CD8-positive, alpha-beta memory T cell (primary cell): ENCODE results near the gene KMT2D. TPM values are rescaled to one million over a fixed set of nuclear protein-coding genes. Genes with fewer than 3 reads are reported as not detected.
A peak's percentile ranks its signal among the peaks of the same experiment; 100 is the strongest.

ENCODE experiments used
- CTCF ChIA-PET: fragments of 350-600 bp; sonication (Branson Sonifier 250); formaldehyde crosslinking; loops from one replicate; lab custom pipeline; 2021; ENCODE audit warnings: antibody characterized with exemption; lab: Charles Lee
- POLR2A ChIA-PET: fragments of 350-600 bp; sonication (Branson Sonifier 250); formaldehyde crosslinking; loops from one replicate; lab custom pipeline; 2021; ENCODE audit warnings: antibody characterized with exemption; lab: Charles Lee
- DNase-seq, 5 donors: peaks; one replicate each; pipeline versions ENCODE4 v3.0.0 to v3.0.0-alpha.2; 2020 to 2022; ENCODE audit warnings: mixed read lengths in 1 of 5
- H3K27ac ChIP-seq: one replicate; pipeline ENCODE4 v1.7.0; 2013; ENCODE audit warnings: low read depth, mild to moderate bottlenecking, low read length, moderate library complexity
- H3K27me3 ChIP-seq: 2 replicates; pipeline ENCODE4 v1.7.0; 2013; ENCODE audit warnings: low read length, mild to moderate bottlenecking; ENCODE audit not compliant: insufficient read depth, poor library complexity, severe bottlenecking
- H3K36me3 ChIP-seq: 2 replicates; pipeline ENCODE4 v1.7.0; 2013; ENCODE audit warnings: mild to moderate bottlenecking, low read length, moderate library complexity; ENCODE audit not compliant: insufficient read depth
- H3K4me1 ChIP-seq: 2 replicates; pipeline ENCODE4 v1.7.0; 2013; ENCODE audit warnings: mild to moderate bottlenecking, low read length, moderate library complexity; ENCODE audit not compliant: insufficient read depth
- H3K4me3 ChIP-seq: 2 replicates; pipeline ENCODE4 v1.7.0; 2013; ENCODE audit warnings: mild to moderate bottlenecking, low read length
- H3K9me3 ChIP-seq: 2 replicates; pipeline ENCODE4 v1.7.0; 2013; ENCODE audit warnings: mild to moderate bottlenecking, low read length
- H3K27ac Mint-ChIP-seq, 8 donors: one replicate each; pipeline ENCODE4 v1.8.0; 2020 to 2021; ENCODE audit warnings: mixed read lengths in 8 of 8, mild to moderate bottlenecking in 6 of 8, inconsistent platforms in 3 of 8, moderate library complexity in 3 of 8
- H3K27me3 Mint-ChIP-seq, 2 donors: one replicate each; pipeline ENCODE4 v1.8.0; 2020 to 2021; ENCODE audit warnings: mixed read lengths in 2 of 2, mild to moderate bottlenecking in 1 of 2, moderate library complexity in 1 of 2
- H3K36me3 Mint-ChIP-seq, 3 donors: one replicate each; pipeline ENCODE4 v1.8.0; 2020 to 2021; ENCODE audit warnings: mixed read lengths in 3 of 3, inconsistent platforms in 1 of 3, mild to moderate bottlenecking in 1 of 3
- H3K4me1 Mint-ChIP-seq, 3 donors: one replicate each; pipeline ENCODE4 v1.8.0; 2020 to 2021; ENCODE audit warnings: mixed read lengths in 3 of 3, inconsistent platforms in 1 of 3, mild to moderate bottlenecking in 1 of 3
- H3K4me3 Mint-ChIP-seq, 7 donors: one replicate each; pipeline ENCODE4 v1.8.0; 2020 to 2021; ENCODE audit warnings: mixed read lengths in 7 of 7, mild to moderate bottlenecking in 6 of 7, moderate library complexity in 4 of 7, inconsistent platforms in 2 of 7
- H3K9me3 Mint-ChIP-seq, 5 donors: one replicate each; pipeline ENCODE4 v1.8.0; 2020 to 2022; ENCODE audit warnings: mixed read lengths in 5 of 5, mild to moderate bottlenecking in 3 of 5, moderate library complexity in 2 of 5, inconsistent platforms in 1 of 5
- polyA plus RNA-seq: library from polyadenylated mRNA; unstranded; fragments of 300-500 nt; fragmentation: Illumina TruSeq; gene quantifications from one replicate; pipeline ENCODE4 v1.2.3, GENCODE V29; 2021
- total RNA-seq, 2 experiments: library from RNA; stranded (reverse); gene quantifications; one replicate each; pipeline ENCODE4 v1.2.3, GENCODE V29; 2021

KMT2D gene
- total and polyA plus RNA-seq, 3 experiments from 2014 or later: 22.8 to 79.7 (median 79.4) TPM

DNA sequence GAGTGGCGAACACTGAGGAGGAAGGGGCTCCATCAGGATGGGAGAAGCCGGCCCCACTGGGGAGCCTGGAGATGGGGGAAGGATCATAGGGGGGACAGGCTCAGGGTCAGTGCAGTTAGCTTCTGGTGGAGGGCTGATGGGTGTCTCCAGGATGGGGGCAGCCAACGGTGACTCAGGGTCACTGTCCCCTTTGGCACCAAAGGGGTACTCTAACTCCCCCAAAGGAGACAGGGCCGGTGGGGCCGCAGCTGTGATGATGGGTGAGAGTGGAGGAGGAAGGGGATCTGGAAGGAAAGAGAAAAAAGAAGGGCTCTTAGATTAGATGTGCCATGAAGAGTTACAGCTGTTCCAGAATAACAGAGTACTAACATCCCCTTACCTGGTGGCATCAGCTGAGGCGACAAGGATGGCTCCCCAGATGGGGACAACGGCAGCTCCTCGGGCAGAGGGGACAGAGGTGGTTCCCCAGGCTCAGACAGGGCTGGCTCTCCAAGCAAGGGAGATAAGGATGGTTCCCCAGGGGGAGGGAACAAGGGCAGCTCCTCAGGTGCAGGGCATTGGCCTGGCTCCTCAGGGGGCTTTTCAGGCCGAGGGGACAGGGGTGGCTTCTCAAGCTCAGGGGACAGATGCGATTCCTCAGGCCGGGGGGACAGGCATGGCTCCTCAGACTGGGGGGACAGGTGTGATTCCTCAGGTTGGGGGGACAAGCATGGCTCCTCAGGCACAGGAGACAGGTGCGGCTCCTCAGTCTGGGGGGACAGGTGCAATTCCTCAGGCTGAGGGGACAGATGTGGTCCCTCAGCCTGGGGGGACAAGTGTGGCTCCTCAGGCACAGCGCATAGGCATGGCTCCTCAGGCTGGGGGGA is 9.9 kb downstream of the KMT2D start:
- no peaks in the 10 kb centered on the region for H3K9me3 ChIP-seq
- H3K4me1 ChIP-seq: peaks cover 11% of the 10 kb centered on the region
- Mint-ChIP-seq H3K4me1 (peaks cover 14 to 39% (median 21%) of the 10 kb centered on the region in 3 donors), H3K4me3 (no peak overlapping the region), H3K36me3 (peaks cover 9 to 98% (median 33%) of the 10 kb centered on the region in 3 donors), H3K9me3 (no peaks in the 10 kb centered on the region), H3K27me3 (no peaks in the 10 kb centered on the region), H3K27ac (peak overlapping the region in 3 of 8 donors; percentile 47 to 57 (median 55))
- ChIA-PET CTCF (interaction anchor here (0.6 to 2.5 kb wide), 3 partner anchors 13 to 58 kb away, joined by 3 to 9 read pairs (median 3); no protein-coding TSS in a partner anchor), POLR2A (no interaction called here)
- no peak overlapping the region for H3K27ac ChIP-seq
- peaks cover 84% of the 10 kb centered on the region for H3K36me3 ChIP-seq
- no peaks in the 10 kb centered on the region for H3K27me3 ChIP-seq
- DNase-seq: peak in 1 of 5 donors; percentile 43
- H3K4me3 ChIP-seq: no peak overlapping the region

DNA sequence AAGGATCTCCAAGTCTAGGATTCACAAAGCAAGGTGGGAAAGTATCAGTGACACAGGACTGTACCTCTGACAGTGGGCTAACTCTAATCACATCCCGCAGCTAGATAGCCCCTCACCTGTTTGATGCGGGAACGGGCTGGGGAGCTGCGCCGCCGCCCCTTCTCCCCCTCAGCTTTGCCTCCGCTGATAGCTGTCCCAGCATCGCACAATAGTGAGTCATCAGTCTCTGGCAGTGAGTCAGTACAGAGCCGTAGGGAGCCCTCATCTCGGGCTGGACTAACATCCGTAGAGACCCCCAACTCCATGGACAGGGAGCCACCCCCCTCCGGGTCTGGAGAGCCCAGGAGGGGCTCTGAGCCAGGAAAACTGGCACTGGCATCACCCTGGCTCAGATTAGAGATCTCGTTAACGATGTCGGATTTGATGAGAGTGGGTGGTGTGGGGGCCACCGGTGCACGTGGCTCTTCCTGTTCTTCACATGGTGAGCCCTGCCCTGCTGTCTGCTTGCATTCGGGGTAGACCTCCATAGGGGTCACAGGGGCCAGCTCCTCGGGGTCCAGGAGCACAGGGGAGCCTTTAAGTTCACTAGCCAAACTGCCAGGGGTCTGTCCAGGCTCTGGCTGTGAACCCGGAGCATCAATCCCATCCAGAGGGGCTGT is 10.9 kb downstream of the KMT2D start:
- H3K36me3 Mint-ChIP-seq: peaks cover 10 to 97% (median 33%) of the 10 kb centered on the region in 3 donors
- H3K4me3 Mint-ChIP-seq: no peak overlapping the region
- no peaks in the 10 kb centered on the region for H3K9me3 Mint-ChIP-seq
- CTCF ChIA-PET: interaction anchor here (0.6 to 2.5 kb wide), 2 partner anchors 14 to 38 kb away, joined by 3 to 9 read pairs; no protein-coding TSS in a partner anchor
- no peak overlapping the region for H3K27ac Mint-ChIP-seq
- POLR2A ChIA-PET: no interaction called here
- no peak for DNase-seq
- Histone ChIP-seq H3K9me3 (no peaks in the 10 kb centered on the region), H3K36me3 (peaks cover 88% of the 10 kb centered on the region), H3K4me1 (peaks cover under 1% of the 10 kb centered on the region), H3K27me3 (no peaks in the 10 kb centered on the region), H3K4me3 (no peak overlapping the region), H3K27ac (no peak overlapping the region)
- H3K27me3 Mint-ChIP-seq: no peaks in the 10 kb centered on the region
- peaks cover 4 to 29% (median 10%) of the 10 kb centered on the region in 3 donors for H3K4me1 Mint-ChIP-seq

GRCh38 chr12:49048953-49049352 is 11.6 kb downstream of the KMT2D start:
- DNase-seq: no peak
- Histone ChIP-seq H3K36me3 (peaks cover 89% of the 10 kb centered on the region), H3K27ac (no peak overlapping the region), H3K27me3 (no peaks in the 10 kb centered on the region), H3K9me3 (no peaks in the 10 kb centered on the region), H3K4me1 (no peaks in the 10 kb centered on the region), H3K4me3 (no peak overlapping the region)
- H3K4me1 Mint-ChIP-seq: peaks cover 8 to 29% (median 14%) of the 10 kb centered on the region in 3 donors
- peaks cover 11 to 97% (median 33%) of the 10 kb centered on the region in 3 donors for H3K36me3 Mint-ChIP-seq
- no peaks in the 10 kb centered on the region for H3K27me3 Mint-ChIP-seq
- POLR2A ChIA-PET: no interaction called here
- H3K27ac Mint-ChIP-seq: peak overlapping the region in 2 of 8 donors; percentile 48 to 79
- CTCF ChIA-PET: interaction anchor here (1.0 to 2.5 kb wide), 2 partner anchors 11 to 15 kb away, joined by 4 to 9 read pairs; no protein-coding TSS in a partner anchor
- no peak overlapping the region for H3K4me3 Mint-ChIP-seq
- no peaks in the 10 kb centered on the region for H3K9me3 Mint-ChIP-seq

GRCh38 chr12:49046129-49046895 is 14.3 kb downstream of the KMT2D start:
- Histone ChIP-seq H3K27me3 (no peaks in the 10 kb centered on the region), H3K27ac (no peak overlapping the region), H3K4me3 (no peak overlapping the region), H3K9me3 (no peaks in the 10 kb centered on the region), H3K36me3 (peaks cover 90% of the 10 kb centered on the region), H3K4me1 (no peaks in the 10 kb centered on the region)
- no peak overlapping the region for H3K4me3 Mint-ChIP-seq
- no peaks in the 10 kb centered on the region for H3K9me3 Mint-ChIP-seq
- ChIA-PET CTCF (interaction anchor here (1.1 kb wide), 1 partner anchor 58 kb away, joined by 4 read pairs; no protein-coding TSS in a partner anchor), POLR2A (no interaction called here)
- H3K27ac Mint-ChIP-seq: peak overlapping the region in 5 of 8 donors; percentile 3 to 90 (median 40)
- peaks cover 8 to 16% (median 12%) of the 10 kb centered on the region in 3 donors for H3K4me1 Mint-ChIP-seq
- H3K36me3 Mint-ChIP-seq: peaks cover 15 to 97% (median 25%) of the 10 kb centered on the region in 3 donors
- DNase-seq: no peak
- H3K27me3 Mint-ChIP-seq: no peaks in the 10 kb centered on the region

- Histone ChIP-seq H3K36me3 (peaks cover 76% of the 10 kb centered on the region), H3K4me3 (no peak overlapping the region), H3K4me1 (no peaks in the 10 kb centered on the region), H3K27me3 (no peaks in the 10 kb centered on the region), H3K27ac (peak overlapping the region; percentile 32), H3K9me3 (no peaks in the 10 kb centered on the region)
- CTCF ChIA-PET: interaction anchor here (0.7 to 3.0 kb wide), 11 partner anchors 12 to 119 kb away, joined by 3 to 18 read pairs (median 3); partner anchors contain the start of genes ARF3, DDN and FKBP11
- DNase-seq: no peak
- H3K36me3 Mint-ChIP-seq: peaks cover 15 to 96% (median 23%) of the 10 kb centered on the region in 3 donors
- peak overlapping the region in 1 of 7 donors; percentile 27 for H3K4me3 Mint-ChIP-seq
- POLR2A ChIA-PET: no interaction called here
- H3K4me1 Mint-ChIP-seq: peaks cover 8 to 16% (median 12%) of the 10 kb centered on the region in 3 donors
- H3K27me3 Mint-ChIP-seq: no peaks in the 10 kb centered on the region
- H3K27ac Mint-ChIP-seq: peak overlapping the region; percentile 82 to 97 (median 88)
- no peaks in the 10 kb centered on the region for H3K9me3 Mint-ChIP-seq
Measured at GRCh38 chr12:49044660-49045059, 15.9 kb downstream of the KMT2D start.

- Mint-ChIP-seq H3K36me3 (peaks cover 15 to 96% (median 21%) of the 10 kb centered on the region in 3 donors), H3K9me3 (no peaks in the 10 kb centered on the region), H3K4me3 (peak overlapping the region in 2 of 7 donors; percentile 18 to 57), H3K27ac (peak overlapping the region; percentile 62 to 97 (median 94)), H3K27me3 (no peaks in the 10 kb centered on the region), H3K4me1 (peaks cover 8 to 16% (median 12%) of the 10 kb centered on the region in 3 donors)
- H3K27ac ChIP-seq: peak overlapping the region; percentile 18
- H3K36me3 ChIP-seq: peaks cover 76% of the 10 kb centered on the region
- no peaks in the 10 kb centered on the region for H3K9me3 ChIP-seq
- ChIA-PET POLR2A (no interaction called here), CTCF (interaction anchor here (0.7 to 3.0 kb wide), 22 partner anchors 11 to 191 kb away, joined by 3 to 18 read pairs (median 3); partner anchors contain the start of genes ARF3, DDN, FKBP11 and RHEBL1)
- no peak overlapping the region for H3K4me3 ChIP-seq
- peak; percentile 73 to 91 (median 78) for DNase-seq
- H3K4me1 ChIP-seq: no peaks in the 10 kb centered on the region
- H3K27me3 ChIP-seq: no peaks in the 10 kb centered on the region
Measured at GRCh38 chr12:49043856-49044258, 16.7 kb downstream of the KMT2D start.

GRCh38 chr12:49043241-49043640 is 17.4 kb downstream of the KMT2D start:
- no peaks in the 10 kb centered on the region for H3K4me1 ChIP-seq
- CTCF ChIA-PET: interaction anchor here (0.7 to 3.0 kb wide), 20 partner anchors 10 to 190 kb away, joined by 3 to 18 read pairs (median 3); partner anchors contain the start of genes ARF3, DDN, FKBP11 and RHEBL1
- H3K27me3 ChIP-seq: no peaks in the 10 kb centered on the region
- no peaks in the 10 kb centered on the region for H3K9me3 Mint-ChIP-seq
- DNase-seq: no peak
- no peak overlapping the region for H3K4me3 ChIP-seq
- H3K36me3 Mint-ChIP-seq: peaks cover 13 to 96% (median 20%) of the 10 kb centered on the region in 3 donors
- H3K27ac ChIP-seq: no peak overlapping the region
- no peaks in the 10 kb centered on the region for H3K27me3 Mint-ChIP-seq
- POLR2A ChIA-PET: no interaction called here
- H3K36me3 ChIP-seq: peaks cover 76% of the 10 kb centered on the region
- H3K4me1 Mint-ChIP-seq: peaks cover 8 to 16% (median 12%) of the 10 kb centered on the region in 3 donors
- H3K9me3 ChIP-seq: no peaks in the 10 kb centered on the region
- peak overlapping the region in 7 of 8 donors; percentile 62 to 97 (median 94) for H3K27ac Mint-ChIP-seq
- H3K4me3 Mint-ChIP-seq: no peak overlapping the region
